OCI-LY7 (cell line): Measurements from ENCODE around the gene VHLL. TPM values are rescaled to one million over a fixed set of nuclear protein-coding genes. Genes with fewer than 3 reads are reported as not detected.

ENCODE experiments used
- BruUV-seq: library from RNA; stranded (reverse); fragments of 400-500 nt; replicated peaks from 2 replicates; lab custom pipeline; 2021; lab: Mats Ljungman, UMichigan
- CTCF ChIA-PET: fragments of 300-600 bp; sonication (Branson Sonifier 250); formaldehyde crosslinking; loops from one replicate; lab custom pipeline; 2022; ENCODE audit warnings: antibody characterized with exemption; ENCODE audit not compliant: unreplicated experiment; lab: Charles Lee
- POLR2A ChIA-PET: fragments of 300-600 bp; sonication (Branson Sonifier 250); formaldehyde crosslinking; loops from one replicate; lab custom pipeline; 2022; ENCODE audit warnings: antibody characterized with exemption; lab: Charles Lee
- DNase-seq: peaks from one replicate; pipeline ENCODE4 v3.0.0-alpha.2; 2015; ENCODE audit warnings: low spot score
- H2AFZ ChIP-seq: fragments of 200-600 bp; sonication (generic), shearing (Covaris generic); 2 replicates; pipeline ENCODE4 v1.6.1; 2014; ENCODE audit warnings: mild to moderate bottlenecking, antibody characterized with exemption, low read length, moderate library complexity
- H3K27ac ChIP-seq: fragments of 200-600 bp; sonication (generic); 2 replicates; pipeline ENCODE4 v1.5.1; 2014; ENCODE audit warnings: mixed run types, low read depth, mild to moderate bottlenecking, moderate library complexity, low read length, inconsistent platforms; ENCODE audit not compliant: poor library complexity, severe bottlenecking
- H3K36me3 ChIP-seq: fragments of 200-600 bp; sonication (generic); 2 replicates; pipeline ENCODE4 v1.6.1; 2014; ENCODE audit warnings: mild to moderate bottlenecking, antibody characterized with exemption, low read length, moderate library complexity, mixed read lengths; ENCODE audit not compliant: insufficient read depth
- H3K4me1 ChIP-seq: fragments of 200-600 bp; sonication (generic); 2 replicates; pipeline ENCODE4 v1.5.1; 2014; ENCODE audit warnings: mild to moderate bottlenecking, low read length; ENCODE audit not compliant: insufficient read depth, poor library complexity, severe bottlenecking
- H3K4me2 ChIP-seq: fragments of 200-600 bp; sonication (generic); 2 replicates; pipeline ENCODE4 v1.6.1; 2014; ENCODE audit warnings: mild to moderate bottlenecking, low read length
- H3K4me3 ChIP-seq: fragments of 200-600 bp; sonication (generic); 2 replicates; pipeline ENCODE4 v1.5.1; 2014; ENCODE audit warnings: mild to moderate bottlenecking, low read depth, low read length; ENCODE audit not compliant: poor library complexity, severe bottlenecking
- H3K79me2 ChIP-seq: fragments of 200-600 bp; sonication (generic); 2 replicates; pipeline ENCODE4 v1.6.1; 2016; ENCODE audit warnings: low read depth, mild to moderate bottlenecking, low read length, moderate library complexity, mixed read lengths; ENCODE audit not compliant: insufficient read depth
- H3K9me2 ChIP-seq: fragments of 200-600 bp; sonication (generic); 2 replicates; pipeline ENCODE4 v1.6.1; 2016; ENCODE audit warnings: mild to moderate bottlenecking, low read length, mixed read lengths; ENCODE audit not compliant: insufficient read depth
- H3K9me3 ChIP-seq: fragments of 200-600 bp; sonication (generic); 2 replicates; pipeline ENCODE4 v1.6.1; 2014; ENCODE audit warnings: mild to moderate bottlenecking, mixed run types, low read length, mixed read lengths
- H4K20me1 ChIP-seq: fragments of 200-600 bp; sonication (generic); 2 replicates; pipeline ENCODE4 v1.6.1; 2014; ENCODE audit warnings: mild to moderate bottlenecking, antibody characterized with exemption, low read length, moderate library complexity, mixed read lengths; ENCODE audit not compliant: insufficient read depth
- CTCF ChIP-seq: fragments of 200-600 bp; sonication (generic); conservative IDR thresholded peaks from 2 replicates; pipeline ENCODE4 v1.5.1; 2014; ENCODE audit warnings: mild to moderate bottlenecking, antibody characterized with exemption, low read length, moderate library complexity, mixed read lengths
- EZH2phosphoT487 ChIP-seq: fragments of 200-600 bp; sonication (generic); IDR thresholded peaks from 2 replicates; pipeline ENCODE4 v1.6.1; 2018; ENCODE audit warnings: low read depth, borderline replicate concordance, mild to moderate bottlenecking, mixed run types, antibody characterized with exemption, low read length, moderate library complexity, mixed read lengths
- intact Hi-C: fragments of 100-400 bp; cut with micrococcal nuclease; formaldehyde crosslinking; loops from one replicate; pipeline ENCODE4 v1.10.0; 2022; ENCODE audit not compliant: unreplicated experiment
- total RNA-seq, 2 experiments: library from RNA; depleted of rRNA in 1 of 2; stranded (reverse); fragments of >200 nt in 1 of 2; shearing (Covaris generic) in 1 of 2; gene quantifications; 2 replicates each; pipeline ENCODE4 v1.2.3, GENCODE V29; 2014 to 2022

Gene VHLL
- total RNA-seq, 2 experiments from 2014 or later = 0.63 TPM; not detected in 1

DNA sequence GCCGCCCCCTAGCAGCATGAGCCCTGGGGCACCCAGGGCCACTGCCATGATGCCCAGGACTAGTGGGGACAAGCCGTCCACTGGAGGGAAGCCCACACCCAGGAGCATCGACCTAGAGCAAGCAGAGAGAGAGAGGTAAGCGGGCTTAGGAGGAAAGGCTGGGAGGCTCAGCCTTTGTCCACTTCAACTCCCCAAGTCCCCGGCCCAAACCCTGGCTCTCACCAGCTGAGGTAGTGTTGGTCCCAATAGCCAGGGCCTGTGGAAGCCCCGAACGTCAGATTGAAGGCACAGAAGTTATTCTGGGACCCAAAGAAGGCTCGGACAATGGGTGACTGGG lies 6.0 kb downstream of the VHLL start:
- Histone ChIP-seq H4K20me1 (no peaks in the 10 kb centered on the region), H2AFZ (no peak overlapping the region), H3K27ac (no peak overlapping the region), H3K36me3 (no peaks in the 10 kb centered on the region), H3K9me2 (no peaks in the 10 kb centered on the region), H3K4me3 (no peak overlapping the region), H3K4me2 (no peak overlapping the region), H3K79me2 (no peaks in the 10 kb centered on the region), H3K9me3 (no peaks in the 10 kb centered on the region), H3K4me1 (no peaks in the 10 kb centered on the region)
- no peak for DNase-seq
- ChIA-PET POLR2A (no interaction called here), CTCF (no interaction called here)
- intact Hi-C loops = no loop called here
- TF ChIP-seq EZH2phosphoT487 (no peak), CTCF (no peak)
- BruUV-seq = no TSS peak

DNA sequence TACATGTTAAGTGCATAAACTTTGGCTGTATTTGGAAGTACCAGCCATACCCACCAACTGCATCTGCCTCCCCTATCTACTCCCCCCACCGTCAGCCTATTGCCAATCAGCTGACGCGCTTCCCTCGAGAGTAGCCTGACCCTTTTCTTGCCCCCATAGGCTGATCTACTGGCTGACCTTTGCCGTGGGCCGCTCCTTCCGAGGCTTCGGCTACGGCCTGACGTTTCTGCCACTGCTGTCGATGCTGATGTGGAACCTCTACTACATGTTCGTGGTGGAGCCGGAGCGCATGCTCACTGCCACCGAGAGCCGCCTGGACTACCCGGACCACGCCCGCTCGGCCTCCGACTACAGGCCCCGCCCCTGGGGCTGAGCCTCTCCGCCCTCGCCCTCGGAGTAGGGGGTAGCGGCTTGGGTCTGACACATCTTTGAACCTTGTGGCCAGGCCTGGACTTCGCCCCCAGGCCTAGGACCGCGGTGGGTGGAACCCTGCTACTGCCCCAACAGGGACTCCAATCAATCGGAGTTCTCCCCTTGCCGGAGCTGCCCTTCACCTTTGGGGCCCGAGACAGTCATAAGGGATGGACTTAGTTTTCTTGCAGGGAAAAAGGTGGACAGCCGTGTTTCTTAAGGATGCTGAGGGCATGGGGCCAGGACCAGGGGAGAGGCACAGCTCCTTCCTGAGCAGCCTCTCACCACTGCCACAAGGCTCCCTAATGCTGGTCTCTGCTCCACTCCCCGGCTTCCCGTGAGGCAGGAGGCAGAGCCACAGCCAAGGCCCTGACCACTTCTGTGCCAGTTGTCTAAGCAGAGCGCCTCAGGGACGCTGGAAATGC lies 7.7 kb downstream of the VHLL start:
- TF ChIP-seq EZH2phosphoT487 (no peak), CTCF (no peak)
- intact Hi-C loops = no loop called here
- no TSS peak for BruUV-seq
- no peak for DNase-seq
- no peaks in the 10 kb centered on the region for H3K9me2 ChIP-seq
- no peaks in the 10 kb centered on the region for H3K79me2 ChIP-seq
- no peak overlapping the region for H2AFZ ChIP-seq
- no peak overlapping the region for H3K27ac ChIP-seq
- H3K4me1 ChIP-seq = no peaks in the 10 kb centered on the region
- ChIA-PET POLR2A (interaction anchor here (0.5 kb wide), 1 partner anchor 80 kb away, joined by 3 read pairs; no protein-coding TSS in a partner anchor), CTCF (no interaction called here)
- no peaks in the 10 kb centered on the region for H4K20me1 ChIP-seq
- H3K9me3 ChIP-seq = no peaks in the 10 kb centered on the region
- no peak overlapping the region for H3K4me2 ChIP-seq
- H3K36me3 ChIP-seq = no peaks in the 10 kb centered on the region
- no peak overlapping the region for H3K4me3 ChIP-seq

DNA sequence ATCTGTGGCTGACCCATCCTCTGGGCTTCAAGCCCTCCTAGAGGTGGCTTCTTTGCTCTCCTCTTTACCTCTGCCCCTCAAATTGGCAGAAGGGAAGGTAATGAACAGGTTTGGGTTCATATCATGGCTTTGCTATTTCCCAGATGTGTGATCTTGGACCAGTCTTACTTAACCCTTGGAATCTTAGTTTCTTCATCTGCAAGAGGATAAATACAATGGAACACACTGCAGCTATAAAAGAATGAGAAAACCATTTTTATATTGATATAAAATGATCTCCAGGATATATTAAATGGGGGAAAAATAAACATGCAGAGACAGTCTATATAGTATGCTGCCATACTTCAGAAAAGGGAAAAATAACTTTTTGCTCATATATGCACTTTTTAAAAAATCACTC lies 9.2 kb downstream of the VHLL start:
- H2AFZ ChIP-seq = no peak overlapping the region
- intact Hi-C loops = no loop called here
- no peak for DNase-seq
- no peaks in the 10 kb centered on the region for H4K20me1 ChIP-seq
- no peaks in the 10 kb centered on the region for H3K36me3 ChIP-seq
- H3K9me2 ChIP-seq = no peaks in the 10 kb centered on the region
- no peaks in the 10 kb centered on the region for H3K79me2 ChIP-seq
- BruUV-seq = no TSS peak
- no peaks in the 10 kb centered on the region for H3K4me1 ChIP-seq
- no peak overlapping the region for H3K4me2 ChIP-seq
- H3K4me3 ChIP-seq = no peak overlapping the region
- POLR2A ChIA-PET = interaction anchor here (0.6 kb wide), 1 partner anchor 41 kb away, joined by 3 read pairs; no protein-coding TSS in a partner anchor
- no peaks in the 10 kb centered on the region for H3K9me3 ChIP-seq
- TF ChIP-seq EZH2phosphoT487 (no peak), CTCF (no peak)
- no peak overlapping the region for H3K27ac ChIP-seq
- CTCF ChIA-PET = no interaction called here
